HAP-1 (cell line): ENCODE results near the gene PCBP4.

Experiments used
- DNase-seq, 2 experiments: peaks; one replicate each; pipeline ENCODE4 v3.0.0-alpha.2; 2016 to 2020; ENCODE audit warnings: low spot score in 2 of 2
- H3K27me3 ChIP-seq: fragments of 250-450 bp; sonication (Bioruptor Pico); 2 replicates; pipeline ENCODE4 v1.5.1; 2020; ENCODE audit warnings: low read depth, mild to moderate bottlenecking, moderate library complexity
- H3K36me3 ChIP-seq: fragments of 250-450 bp; sonication (Bioruptor Pico); replicated peaks from 2 replicates; pipeline ENCODE4 v1.5.1; 2020; ENCODE audit warnings: mild to moderate bottlenecking
- H3K4me1 ChIP-seq: fragments of 250-450 bp; sonication (Bioruptor Pico); 2 replicates; pipeline ENCODE4 v1.5.1; 2020; ENCODE audit warnings: mild to moderate bottlenecking
- H3K4me3 ChIP-seq: fragments of 250-450 bp; sonication (Bioruptor Pico); 2 replicates; pipeline ENCODE4 v1.5.1; 2020; ENCODE audit warnings: mild to moderate bottlenecking, moderate library complexity
- H3K9me3 ChIP-seq: fragments of 250-450 bp; sonication (Bioruptor Pico); 2 replicates; pipeline ENCODE4 v1.5.1; 2020; ENCODE audit warnings: mild to moderate bottlenecking, moderate library complexity
- in situ Hi-C: fragments of 300-500 bp; cut with MboI; formaldehyde crosslinking; loops from 3 replicates; pipeline ENCODE4 v1.14.3; 2020; ENCODE audit warnings: low sequenced_read_pairs, inconsistent platforms, mixed read lengths

PCBP4 gene

DNA sequence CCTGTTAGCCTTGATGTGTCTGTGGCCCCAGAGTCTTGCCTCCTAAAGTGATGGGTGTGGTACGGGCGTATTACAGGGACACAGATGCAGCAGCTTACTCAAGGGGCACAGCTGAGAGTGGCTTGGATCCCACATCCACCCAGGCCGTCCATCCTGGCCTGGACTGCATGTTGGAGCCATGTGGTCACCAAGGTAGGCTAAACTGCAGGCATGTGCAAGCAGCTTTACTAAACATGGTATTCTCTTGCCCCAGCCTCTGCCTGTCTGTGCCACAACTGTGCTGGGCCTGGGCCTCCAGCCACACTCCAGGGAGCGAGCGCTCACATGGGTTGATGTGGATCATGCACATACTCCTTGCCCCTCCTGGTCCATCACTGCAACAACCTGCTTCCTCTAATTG lies 18.1 kb downstream of the PCBP4 start:
- H3K36me3 ChIP-seq = no peaks in the 10 kb centered on the region
- no peaks in the 10 kb centered on the region for H3K27me3 ChIP-seq
- no peaks in the 10 kb centered on the region for H3K9me3 ChIP-seq
- no peak overlapping the region for H3K4me3 ChIP-seq
- DNase-seq = no peak
- in situ Hi-C loops = no loop called here
- no peaks in the 10 kb centered on the region for H3K4me1 ChIP-seq

GRCh38 chr3:51948016-51948580 lies 19.2 kb downstream of the PCBP4 start:
- H3K4me1 ChIP-seq = peaks cover under 1% of the 10 kb centered on the region; the same call in 1 of the 2 replicates
- no peaks in the 10 kb centered on the region for H3K27me3 ChIP-seq
- H3K9me3 ChIP-seq = no peaks in the 10 kb centered on the region
- in situ Hi-C loops = no loop called here
- H3K36me3 ChIP-seq = no peaks in the 10 kb centered on the region
- no peak for DNase-seq
- no peak overlapping the region for H3K4me3 ChIP-seq

- DNase-seq = no peak
- no peaks in the 10 kb centered on the region for H3K36me3 ChIP-seq
- H3K9me3 ChIP-seq = no peaks in the 10 kb centered on the region
- peaks cover 7% of the 10 kb centered on the region for H3K4me1 ChIP-seq
- no peak overlapping the region for H3K4me3 ChIP-seq
- H3K27me3 ChIP-seq = no peaks in the 10 kb centered on the region
- in situ Hi-C loops = no loop called here
Observed at GRCh38 chr3:51947215-51947900, 19.9 kb downstream of the PCBP4 start.

DNA sequence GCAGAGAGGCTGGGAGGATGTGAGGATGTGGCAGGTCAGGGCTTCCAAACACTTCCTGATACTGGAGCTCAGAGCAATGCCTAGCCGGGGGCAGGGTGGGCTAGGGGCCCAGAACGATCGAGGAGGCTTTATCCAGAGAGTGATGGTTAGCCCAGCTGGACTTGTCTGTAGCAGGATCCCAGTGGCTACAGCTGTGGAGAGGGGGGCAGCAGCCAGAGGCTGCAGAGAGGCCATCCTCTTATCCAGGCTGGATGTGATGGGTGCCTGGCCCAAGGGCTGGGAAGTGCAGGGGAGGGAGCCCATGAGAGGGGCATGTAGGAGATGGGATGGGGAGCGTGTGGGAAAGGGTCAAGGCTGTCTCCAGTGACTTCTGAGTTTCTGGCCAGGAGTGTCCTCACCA lies 20.5 kb downstream of the PCBP4 start:
- in situ Hi-C loops = no loop called here
- H3K9me3 ChIP-seq = no peaks in the 10 kb centered on the region

DNA sequence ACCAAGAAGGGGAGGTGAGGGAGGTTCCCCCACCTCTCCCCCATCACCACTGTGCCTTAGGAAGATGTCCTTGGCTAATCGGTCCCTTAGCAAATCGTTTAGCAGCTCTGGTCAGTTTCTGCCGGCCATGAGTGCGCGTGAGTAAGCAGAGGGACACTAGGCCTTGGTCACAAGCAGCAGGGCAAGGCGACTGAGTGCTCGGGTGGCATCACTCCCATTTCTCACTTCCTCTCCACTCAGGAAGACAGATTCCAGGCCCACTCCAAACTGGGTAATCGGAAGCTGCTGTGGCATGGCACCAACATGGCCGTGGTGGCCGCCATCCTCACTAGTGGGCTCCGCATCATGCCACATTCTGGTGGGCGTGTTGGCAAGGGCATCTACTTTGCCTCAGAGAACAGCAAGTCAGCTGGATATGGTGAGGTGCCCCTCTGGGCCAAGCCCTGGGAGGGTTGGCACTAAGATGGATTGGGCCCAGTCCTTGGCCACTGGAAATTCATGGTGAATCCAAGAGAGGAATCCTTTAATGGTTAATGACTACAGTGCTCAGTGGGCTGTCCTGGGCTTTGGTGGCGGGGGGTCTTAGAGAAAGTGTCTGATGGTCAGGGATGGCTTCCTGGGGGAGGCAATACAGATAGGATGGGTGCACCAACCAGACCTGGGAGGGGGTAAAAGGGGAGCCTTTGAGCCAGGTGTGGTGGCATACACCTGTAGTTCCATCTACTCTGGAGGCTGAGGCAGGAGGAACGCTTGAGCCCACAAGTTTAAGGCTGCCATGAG lies 21.1 kb downstream of the PCBP4 start:
- Histone ChIP-seq H3K4me1 (peaks cover 10% of the 10 kb centered on the region), H3K36me3 (no peaks in the 10 kb centered on the region), H3K9me3 (no peaks in the 10 kb centered on the region), H3K27me3 (no peaks in the 10 kb centered on the region), H3K4me3 (no peak overlapping the region)
- in situ Hi-C loops = no loop called here
- no peak for DNase-seq

More for the DNA sequence above, 20.5 kb downstream of the PCBP4 start:
- Histone ChIP-seq H3K4me3 (no peak overlapping the region), H3K36me3 (no peaks in the 10 kb centered on the region), H3K27me3 (no peaks in the 10 kb centered on the region), H3K4me1 (peaks cover 10% of the 10 kb centered on the region)
- DNase-seq = no peak

DNA sequence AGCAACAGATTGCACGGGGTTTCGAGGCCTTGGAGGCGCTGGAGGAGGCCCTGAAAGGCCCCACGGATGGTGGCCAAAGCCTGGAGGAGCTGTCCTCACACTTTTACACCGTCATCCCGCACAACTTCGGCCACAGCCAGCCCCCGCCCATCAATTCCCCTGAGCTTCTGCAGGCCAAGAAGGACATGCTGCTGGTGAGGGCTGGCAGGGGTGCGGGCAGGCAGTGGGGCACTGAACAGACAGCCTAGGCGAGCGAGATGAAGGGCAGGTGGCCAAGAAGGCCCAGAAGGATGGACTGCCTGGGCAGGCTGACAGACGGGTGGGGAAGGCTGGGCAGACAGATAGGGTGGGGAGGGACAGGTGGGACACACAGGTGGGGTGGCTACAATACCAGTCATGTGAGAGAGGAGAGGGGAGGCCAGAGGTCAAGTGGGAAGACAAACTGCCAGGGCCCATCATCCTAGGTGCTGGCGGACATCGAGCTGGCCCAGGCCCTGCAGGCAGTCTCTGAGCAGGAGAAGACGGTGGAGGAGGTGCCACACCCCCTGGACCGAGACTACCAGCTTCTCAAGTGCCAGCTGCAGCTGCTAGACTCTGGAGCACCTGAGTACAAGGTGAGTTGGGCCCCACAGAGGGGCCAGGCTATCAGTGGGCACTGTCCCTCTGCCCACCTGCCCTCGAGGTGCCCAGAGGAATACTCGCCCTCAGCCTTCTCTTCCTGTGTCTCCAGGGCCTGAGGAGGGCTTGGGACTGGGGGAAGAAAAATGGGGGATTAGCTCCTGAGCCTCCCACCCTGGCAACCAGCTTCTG lies 22.0 kb downstream of the PCBP4 start:
- Histone ChIP-seq H3K4me3 (no peak overlapping the region), H3K9me3 (no peaks in the 10 kb centered on the region), H3K27me3 (no peaks in the 10 kb centered on the region), H3K4me1 (peaks cover 10% of the 10 kb centered on the region), H3K36me3 (no peaks in the 10 kb centered on the region)
- DNase-seq = no peak
- in situ Hi-C loops = no loop called here

DNA sequence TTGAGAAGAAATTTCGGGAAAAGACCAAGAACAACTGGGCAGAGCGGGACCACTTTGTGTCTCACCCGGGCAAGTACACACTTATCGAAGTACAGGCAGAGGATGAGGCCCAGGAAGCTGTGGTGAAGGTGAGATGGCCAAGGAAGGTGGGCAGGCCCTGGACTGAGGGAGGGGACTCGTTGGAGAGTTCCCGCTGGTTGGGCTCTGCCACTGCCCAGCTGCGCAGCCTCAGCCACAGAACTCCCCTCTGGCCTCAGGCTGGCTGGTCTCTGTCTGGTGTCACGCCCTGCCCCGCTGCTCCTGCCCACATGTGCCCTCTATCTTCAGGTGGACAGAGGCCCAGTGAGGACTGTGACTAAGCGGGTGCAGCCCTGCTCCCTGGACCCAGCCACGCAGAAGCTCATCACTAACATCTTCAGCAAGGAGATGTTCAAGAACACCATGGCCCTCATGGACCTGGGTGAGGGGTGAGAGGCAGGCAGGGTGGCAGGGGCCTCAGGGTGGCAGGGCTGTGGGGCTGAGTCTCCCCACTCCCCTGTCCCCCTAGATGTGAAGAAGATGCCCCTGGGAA lies 22.7 kb downstream of the PCBP4 start:
- Histone ChIP-seq H3K9me3 (no peaks in the 10 kb centered on the region), H3K4me3 (no peak overlapping the region), H3K36me3 (no peaks in the 10 kb centered on the region), H3K27me3 (no peaks in the 10 kb centered on the region), H3K4me1 (peaks cover 10% of the 10 kb centered on the region)
- DNase-seq = no peak
- in situ Hi-C loops = no loop called here

- DNase-seq = peak in 1 of 2 experiments; percentile 6
- in situ Hi-C loops = no loop called here
- H3K4me3 ChIP-seq = no peak overlapping the region
Observed at GRCh38 chr3:51943451-51944391, 23.5 kb downstream of the PCBP4 start.

DNA sequence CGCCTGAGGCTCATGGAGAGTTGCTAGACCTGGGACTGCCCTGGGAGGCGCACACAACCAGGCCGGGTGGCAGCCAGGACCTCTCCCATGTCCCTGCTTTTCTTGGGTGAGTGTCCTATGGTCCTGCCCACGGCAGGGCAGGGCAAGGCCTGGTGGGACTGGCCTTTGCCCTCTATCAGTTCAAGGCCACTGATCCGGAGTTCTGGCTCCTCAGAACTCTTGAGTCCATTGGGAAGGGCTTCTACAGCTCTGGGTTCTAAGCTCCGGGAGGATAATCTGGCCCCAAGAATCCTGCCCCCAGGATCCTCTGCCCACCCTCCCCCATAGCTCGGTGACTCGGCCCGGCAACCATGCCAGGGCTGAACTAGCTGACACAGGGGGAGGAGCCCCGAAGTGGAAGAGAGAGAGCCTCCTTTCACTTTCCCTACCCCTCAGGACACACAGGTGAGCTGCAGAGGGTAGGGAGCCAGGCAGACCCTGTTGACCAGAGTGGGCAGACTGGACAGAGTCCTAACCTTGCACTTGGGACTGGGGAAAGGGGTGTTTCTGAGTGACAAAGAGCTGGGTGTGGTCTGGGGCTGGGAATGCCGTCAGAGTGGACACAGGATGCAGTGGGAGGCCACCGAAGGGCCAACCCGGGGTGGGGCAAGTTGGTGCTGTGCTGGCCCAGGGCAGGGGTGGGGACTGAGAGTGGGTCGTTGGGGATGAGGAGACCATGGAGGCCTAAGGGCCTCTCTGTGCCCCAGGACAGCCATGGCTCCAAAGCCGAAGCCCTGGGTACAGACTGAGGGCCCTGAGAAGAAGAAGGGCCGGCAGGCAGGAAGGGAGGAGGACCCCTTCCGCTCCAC lies 24.4 kb downstream of the PCBP4 start:
- peaks cover 12% of the 10 kb centered on the region for H3K36me3 ChIP-seq
- H3K4me3 ChIP-seq = peak overlapping the region; percentile 33
- peak in 1 of 2 experiments; percentile 50 for DNase-seq
- H3K4me1 ChIP-seq = peaks cover 10% of the 10 kb centered on the region
- no peaks in the 10 kb centered on the region for H3K27me3 ChIP-seq
- H3K9me3 ChIP-seq = no peaks in the 10 kb centered on the region
- in situ Hi-C loops = no loop called here

More at GRCh38 chr3:51943451-51944391, 23.5 kb downstream of the PCBP4 start:
- Histone ChIP-seq H3K36me3 (peaks cover 6% of the 10 kb centered on the region), H3K27me3 (no peaks in the 10 kb centered on the region), H3K4me1 (peaks cover 10% of the 10 kb centered on the region), H3K9me3 (no peaks in the 10 kb centered on the region)

DNA sequence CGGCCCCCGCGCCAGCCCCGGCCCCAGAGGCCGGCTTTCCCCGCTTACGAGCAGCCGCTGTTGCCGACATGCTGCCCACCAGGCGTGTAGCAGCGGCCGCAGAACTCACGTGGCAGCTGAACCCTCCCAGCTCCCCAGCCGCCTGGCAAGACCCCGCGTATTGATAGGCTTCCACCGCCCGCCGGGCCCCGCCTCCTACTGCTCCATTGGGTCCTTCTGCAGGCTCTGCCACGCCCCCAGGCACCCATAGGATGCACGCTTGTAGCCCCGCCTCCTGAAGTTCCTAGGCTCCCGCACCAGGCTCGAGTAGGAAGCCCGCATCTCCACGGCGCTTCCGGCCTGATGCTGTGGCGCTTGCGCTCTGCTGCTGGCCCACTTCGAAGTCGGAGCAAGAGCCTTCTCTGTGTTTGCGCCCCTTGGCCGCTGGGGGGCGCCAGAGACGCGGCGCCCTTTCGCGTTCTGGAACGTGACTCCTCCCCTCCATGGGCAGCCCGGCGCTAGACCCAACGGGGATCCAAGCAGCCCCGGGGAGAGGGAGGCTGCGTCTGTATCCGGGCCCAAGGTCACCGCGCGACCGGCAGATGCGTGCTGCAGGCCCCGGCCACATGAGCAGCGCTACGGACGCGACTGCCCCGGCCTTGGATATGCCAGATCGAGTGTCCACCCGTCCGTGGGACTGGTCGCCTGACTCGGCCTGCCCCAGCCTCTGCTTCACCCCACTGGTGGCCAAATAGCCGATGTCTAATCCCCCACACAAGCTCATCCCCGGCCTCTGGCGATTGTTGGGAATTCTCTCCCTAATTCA lies 25.3 kb downstream of the PCBP4 start, which contains the start of the genes PARP3 and RRP9:
Gene PARP3, plus strand, starts transcription at position 566 of the 805 bp plus-strand sequence. CDS start 993 bp downstream, outside the sequence.
Gene RRP9, minus strand, starts transcription at position 107 of the 805 bp plus-strand sequence. Its CDS starts 37 bp downstream, at position 70.
- peaks cover 10% of the 10 kb centered on the region for H3K4me1 ChIP-seq
- in situ Hi-C loops = no loop called here
- no peaks in the 10 kb centered on the region for H3K27me3 ChIP-seq
- H3K9me3 ChIP-seq = no peaks in the 10 kb centered on the region
- DNase-seq = peak; percentile 100
- peaks cover 21% of the 10 kb centered on the region for H3K36me3 ChIP-seq
- H3K4me3 ChIP-seq = peak within 1 kb of the TSS; percentile 86

GRCh38 chr3:51941463-51941797 lies 25.8 kb downstream of the PCBP4 start:
- Histone ChIP-seq H3K4me3 (peak overlapping the region; percentile 86), H3K27me3 (no peaks in the 10 kb centered on the region), H3K4me1 (peaks cover 10% of the 10 kb centered on the region), H3K36me3 (peaks cover 26% of the 10 kb centered on the region), H3K9me3 (no peaks in the 10 kb centered on the region)
- no peak for DNase-seq
- in situ Hi-C loops = no loop called here
